GM21390 (cell line): ENCODE data around the gene KIF26A.
"Not testable (repeated sequence)": the region's sequence is repeated elsewhere in the genome, so short reads cannot be mapped to it uniquely, and the experiment has no call there.

Experiments used
- ATAC-seq: cut with Tn5 transposase; IDR thresholded peaks from one replicate; pipeline ENCODE4 v1.9.1; 2021; ENCODE audit not compliant: unreplicated experiment

Gene KIF26A

DNA sequence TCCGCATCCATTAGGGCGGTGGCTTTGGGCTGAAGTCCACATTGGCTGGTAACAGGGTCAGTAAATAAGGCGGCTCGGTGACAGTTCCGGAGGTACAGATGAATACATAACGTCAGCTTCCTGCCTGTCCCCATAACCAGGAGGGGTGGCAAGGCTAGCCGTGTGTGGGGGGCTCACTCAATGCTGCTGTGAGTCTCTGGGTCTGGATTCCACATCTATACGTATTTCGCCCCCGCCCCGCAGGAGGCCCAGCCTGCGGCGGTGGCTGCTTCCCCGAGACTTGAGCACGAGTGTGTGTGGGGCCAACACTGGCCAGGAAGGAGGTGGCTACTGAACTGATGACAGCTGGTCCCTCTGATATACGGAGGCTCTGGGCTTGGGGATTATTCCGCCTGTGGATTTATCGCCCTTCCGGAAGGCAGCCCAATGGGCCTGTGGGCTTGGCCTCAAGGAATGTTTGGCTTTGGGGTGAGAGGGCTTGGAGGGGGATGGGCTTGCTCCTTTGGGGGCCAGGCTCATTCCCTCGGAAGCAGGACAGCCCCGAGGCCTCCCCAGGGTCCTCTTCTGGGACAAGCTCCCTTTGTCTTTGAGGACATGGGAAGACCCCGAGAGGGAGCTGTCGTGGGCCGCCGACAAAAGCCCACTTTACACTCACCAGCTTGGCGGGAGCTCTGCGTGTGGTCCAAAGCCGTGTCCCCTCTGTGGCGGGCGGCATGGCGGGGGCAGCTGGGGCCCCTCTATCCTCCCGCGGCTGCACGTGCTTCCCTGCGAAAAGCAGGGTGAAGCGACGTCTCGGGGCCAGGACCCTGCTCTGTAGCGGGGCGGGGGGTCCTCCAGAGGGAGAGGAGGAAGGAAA is 82.1 kb downstream of the KIF26A start:
- ATAC-seq: no peak

DNA sequence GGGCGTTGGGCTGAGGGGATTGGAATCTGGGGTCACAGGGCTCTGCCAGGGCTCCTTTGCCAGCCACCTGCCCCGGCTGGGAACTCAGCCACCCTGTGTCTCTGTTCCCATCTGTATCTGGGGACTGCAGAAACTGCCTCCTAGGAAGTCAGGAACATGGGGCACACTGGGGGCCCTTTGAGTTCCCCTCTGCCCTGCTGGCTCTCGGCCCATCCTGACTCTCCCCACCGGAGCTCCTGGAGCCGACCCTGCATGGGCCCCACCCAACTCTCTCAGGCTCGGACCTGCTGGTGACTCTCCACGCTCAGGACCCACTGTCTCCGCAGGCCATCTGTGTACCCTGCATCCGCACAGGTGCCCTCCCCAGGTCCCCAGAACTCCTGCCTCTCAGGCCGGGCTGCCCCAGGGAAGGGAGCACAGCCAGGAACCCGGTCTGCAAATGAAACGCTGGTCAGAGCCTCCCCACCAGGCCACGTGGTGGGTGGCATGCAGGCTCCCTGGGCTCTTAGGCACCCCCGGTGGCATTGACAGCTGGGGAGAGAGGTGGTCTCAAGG is 82.8 kb downstream of the KIF26A start:
- ATAC-seq: no peak

DNA sequence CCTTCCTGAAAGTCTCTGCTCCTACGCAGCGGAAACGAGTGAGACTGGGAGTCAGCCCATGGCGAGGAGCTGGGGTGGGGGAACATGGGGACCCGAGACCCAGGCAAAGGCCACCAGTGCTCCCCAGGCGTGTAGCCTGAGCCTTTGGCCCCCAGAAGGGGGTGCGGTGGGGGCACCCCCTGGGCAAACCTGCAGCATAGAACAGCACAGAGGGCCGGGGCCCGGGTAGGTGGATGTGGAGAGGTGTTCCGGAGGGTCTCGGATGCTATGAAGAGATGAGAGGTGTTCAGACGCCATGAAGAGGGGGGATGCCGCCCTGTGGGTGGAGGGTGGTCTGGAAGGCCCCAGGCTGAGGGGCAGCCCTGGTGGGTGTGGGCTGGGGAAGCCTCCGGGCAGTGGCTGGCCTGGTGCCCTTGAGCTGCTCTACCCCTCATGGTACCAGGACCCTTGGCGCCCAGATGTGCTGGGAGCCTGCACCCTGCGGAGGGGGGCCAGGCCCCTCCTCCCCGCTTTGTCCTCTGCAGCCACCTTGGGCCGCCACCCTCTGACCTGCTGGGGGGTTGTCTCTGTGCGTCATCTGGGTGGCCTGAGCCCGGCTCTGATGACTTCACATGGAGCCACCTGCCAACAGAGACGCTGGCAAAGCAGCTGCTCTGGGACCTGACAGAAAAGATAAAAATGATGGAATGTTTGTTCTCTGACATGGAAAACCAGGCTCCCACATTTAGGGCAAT is 83.4 kb downstream of the KIF26A start:
- no peak for ATAC-seq

DNA sequence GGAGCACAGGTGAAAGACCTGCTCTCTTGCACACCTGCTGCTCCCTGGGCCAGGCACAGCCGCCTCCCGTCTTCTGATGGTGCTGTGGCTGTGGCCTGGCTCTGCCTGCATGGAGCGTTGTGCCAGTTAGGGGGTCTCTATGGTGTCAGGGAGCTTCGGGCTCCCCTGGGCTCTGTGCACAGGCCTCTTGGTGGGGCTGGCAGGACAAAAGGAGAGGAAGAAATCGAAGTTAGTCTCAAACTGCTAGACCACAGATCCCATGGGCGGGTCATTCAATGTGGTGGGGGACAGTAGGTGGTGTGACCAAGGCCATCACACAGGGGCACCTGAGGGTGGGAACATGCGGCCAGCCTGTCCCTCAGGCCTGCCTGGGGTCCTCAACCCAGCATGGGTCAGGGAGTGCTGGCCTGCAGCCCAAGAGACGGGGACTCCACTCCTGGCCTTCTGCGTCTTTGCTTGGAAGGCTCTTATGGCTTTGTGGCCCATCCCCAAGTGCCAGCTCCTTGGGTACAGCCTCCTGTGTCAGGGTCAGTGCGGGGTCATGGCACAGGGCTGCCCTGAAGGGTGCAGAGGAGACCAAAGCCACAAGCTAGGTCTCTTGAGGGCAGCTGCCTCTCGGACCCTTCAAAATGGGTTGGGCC is 84.1 kb downstream of the KIF26A start:
- no peak for ATAC-seq

DNA sequence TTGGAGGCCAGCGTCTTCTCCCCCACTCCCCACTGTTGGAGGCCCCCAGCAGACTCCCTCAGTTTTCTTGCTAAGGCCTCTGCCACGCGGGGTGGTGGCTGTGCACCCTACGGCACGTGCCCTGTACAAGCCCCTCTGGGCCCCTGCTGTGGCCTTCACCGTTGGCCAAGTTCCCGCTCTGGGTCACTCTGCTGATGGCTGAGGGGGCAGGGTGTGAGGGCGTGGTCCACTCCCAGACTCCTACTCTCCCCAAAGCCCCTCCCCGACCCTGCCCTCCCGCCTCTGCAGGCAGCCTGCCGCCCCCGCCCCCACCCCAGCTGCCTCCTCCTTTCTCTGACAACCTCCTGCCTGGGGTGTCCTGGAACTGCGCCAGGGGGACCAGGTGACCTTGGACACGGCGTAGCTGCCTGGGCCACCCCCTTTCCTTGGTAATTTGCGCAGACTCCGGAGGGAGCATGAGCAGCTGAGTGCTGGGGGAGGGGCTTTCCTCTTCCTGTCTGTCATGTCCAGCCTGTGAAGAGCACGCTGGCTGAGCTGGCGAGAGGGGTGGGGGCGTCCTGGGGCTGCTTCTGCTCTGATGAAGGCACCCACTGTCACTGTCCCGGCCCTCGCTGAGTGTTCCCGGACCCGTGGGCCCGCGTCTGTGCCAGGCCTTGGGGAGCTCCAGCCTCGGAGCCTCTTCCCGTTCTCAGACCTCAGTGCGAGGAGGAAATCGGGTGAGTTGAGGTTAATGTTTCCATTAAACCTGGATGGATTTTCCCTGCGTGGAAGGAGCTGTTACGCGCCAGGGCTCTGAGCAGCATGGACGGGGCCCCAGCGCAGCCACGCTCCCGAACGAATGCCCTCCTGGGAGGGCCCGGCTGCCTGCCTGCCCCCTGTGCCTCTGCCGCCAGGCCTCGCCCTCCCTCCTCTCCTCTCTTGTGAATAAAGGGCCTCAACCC is 85.0 kb downstream of the KIF26A start:
- no peak for ATAC-seq

DNA sequence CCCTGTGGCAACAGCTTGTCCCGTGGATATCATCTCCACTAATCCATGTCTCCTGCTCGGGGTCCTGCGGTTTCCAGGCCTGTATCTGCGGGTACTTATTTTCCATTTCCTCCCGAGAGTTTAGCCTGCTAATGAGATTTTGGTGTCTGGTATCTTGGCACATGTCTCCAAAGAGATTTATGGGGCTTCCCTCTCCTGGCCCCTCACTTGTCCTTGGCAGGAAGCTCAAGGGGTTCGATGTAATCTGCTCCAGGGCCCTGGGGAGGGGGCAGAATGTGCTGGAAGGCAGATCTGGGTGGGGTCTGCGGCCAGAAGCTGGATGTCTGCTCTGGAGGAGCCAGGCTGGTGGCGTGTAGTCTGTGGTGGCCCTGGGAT is 85.7 kb downstream of the KIF26A start:
- ATAC-seq: no peak

DNA sequence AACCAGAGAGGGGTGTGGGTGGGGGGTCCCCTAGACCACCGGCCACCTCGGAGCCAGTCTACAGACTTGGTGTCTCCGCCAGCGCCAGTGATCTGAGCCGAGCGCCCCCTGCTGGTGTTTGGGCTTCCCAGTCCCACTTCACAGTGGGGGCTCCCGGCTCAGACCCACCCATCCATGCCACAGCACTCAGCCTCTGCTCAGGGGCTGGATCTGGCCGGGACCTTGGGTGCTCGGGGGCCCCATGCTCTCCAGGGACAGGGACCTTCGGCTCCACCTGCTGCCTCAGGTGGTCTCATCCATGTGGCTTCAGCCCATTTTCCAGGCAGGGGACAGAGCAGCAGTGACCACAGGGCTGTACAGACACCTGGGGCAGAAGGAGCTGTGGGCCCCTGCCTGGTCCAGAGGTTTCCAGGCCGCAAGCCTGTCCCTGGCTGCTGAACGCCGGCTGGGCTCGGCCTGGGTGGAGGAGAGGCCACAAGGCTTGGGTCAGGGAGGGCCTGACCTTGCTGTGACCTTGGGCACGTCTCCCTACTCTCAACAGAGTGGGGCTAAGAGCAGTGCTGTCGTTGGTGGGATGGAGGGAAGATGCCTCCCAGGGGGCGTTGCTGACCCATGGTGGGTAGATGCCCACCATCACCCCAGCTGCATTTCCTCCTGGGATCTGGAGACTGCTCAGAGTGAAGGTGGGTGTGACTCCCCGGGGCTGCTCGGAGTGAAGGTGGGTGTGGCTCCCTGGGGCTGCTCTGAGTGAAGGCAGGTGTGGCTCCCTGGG is 86.3 kb downstream of the KIF26A start:
- ATAC-seq: no peak

DNA sequence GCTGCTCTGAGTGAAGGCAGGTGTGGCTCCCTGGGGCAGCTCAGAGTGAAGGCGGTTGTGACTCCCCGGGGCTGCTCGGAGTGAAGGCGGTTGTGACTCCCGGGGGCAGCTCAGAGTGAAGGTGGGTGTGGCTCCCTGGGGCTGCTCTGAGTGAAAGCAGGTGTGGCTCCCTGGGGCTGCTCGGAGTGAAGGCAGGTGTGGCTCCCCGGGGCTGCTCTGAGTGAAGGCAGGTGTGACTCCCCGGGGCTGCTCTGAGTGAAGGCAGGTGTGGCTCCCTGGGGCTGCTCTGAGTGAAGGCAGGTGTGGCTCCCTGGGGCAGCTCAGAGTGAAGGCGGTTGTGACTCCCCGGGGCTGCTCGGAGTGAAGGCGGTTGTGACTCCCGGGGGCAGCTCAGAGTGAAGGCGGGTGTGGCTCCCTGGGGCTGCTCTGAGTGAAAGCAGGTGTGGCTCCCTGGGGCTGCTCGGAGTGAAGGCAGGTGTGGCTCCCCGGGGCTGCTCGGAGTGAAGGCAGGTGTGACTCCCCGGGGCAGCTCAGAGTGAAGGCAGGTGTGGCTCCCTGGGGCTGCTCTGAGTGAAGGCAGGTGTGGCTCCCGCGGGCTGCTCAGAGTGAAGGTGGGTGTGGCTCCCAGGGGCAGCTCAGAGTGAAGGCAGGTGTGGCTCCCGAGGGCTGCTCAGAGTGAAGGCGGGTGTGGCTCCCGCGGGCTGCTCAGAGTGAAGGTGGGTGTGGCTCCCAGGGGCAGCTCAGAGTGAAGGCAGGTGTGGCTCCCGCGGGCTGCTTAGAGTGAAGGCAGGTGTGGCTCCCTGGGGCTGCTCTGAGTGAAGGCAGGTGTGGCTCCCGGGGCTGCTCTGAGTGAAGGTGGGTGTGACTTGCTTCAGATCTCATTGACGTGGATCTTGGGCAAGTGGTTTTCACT is 87.1 kb downstream of the KIF26A start:
- not testable (repeated sequence) for ATAC-seq

DNA sequence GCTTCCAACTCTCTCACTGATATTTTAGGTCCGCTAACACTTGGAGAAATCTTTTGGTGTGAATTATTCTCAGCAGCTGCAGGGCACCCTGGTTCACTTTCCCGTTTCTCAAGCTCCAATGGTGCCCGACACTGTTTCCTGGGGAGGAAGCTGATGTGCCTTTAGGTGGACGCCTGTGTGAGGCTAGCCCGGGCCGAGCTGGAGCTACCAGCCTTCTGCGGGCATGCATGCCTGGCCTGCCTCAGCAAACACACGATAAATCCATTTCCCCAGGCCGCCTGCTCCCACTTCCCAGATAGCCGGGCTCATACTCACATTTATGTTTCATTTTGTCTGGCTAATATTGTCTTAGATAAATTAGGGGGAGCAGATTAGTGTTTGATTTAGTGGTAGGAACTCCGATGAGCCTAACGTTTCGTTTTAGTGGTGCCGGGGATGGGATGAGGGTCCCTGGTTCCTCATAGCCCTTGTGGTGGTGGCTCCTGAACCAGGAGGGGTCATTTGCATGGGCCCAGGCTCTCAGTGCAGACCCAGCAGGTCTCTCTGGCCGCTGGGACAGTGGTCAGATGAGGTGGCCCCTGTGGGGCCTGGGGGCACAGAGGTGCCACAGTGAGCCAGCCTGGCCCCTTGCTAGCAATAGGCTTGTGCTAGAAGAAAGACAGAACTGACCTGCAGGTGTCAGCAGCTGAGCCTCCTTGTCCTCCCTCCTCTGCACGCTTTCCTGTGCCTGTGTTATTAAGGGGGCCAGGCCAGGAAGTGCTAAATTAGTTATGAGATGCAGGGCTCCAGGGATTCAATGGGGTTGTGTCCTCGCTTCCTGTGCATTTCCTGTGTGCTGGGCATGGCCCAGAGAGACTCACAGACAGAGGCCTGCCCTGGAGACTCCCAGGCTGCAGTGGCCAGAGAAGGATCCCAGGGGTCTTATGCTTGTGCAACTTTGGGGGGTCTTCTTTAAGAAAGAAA is 88.3 kb downstream of the KIF26A start:
- ATAC-seq: no peak

DNA sequence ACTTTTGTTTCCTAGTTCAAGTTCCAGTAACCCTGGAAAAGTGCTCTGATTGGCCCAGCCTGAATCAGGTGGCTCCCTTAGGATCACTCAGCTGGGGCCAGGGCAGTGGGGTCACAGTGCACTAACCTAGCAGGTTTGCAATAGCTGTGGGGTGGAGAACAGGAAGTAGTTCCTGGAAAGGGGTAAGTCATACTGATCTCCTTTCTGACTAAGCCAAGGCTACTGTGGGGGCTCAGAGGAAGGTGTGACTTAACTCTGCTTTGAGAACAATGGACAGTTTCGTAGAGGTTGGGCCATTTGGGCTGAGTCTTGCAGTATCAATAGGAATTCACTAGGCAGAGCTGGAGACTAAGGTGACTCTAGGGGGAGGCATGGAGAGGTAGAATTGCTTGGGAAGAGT is 89.4 kb downstream of the KIF26A start:
- ATAC-seq: no peak

DNA sequence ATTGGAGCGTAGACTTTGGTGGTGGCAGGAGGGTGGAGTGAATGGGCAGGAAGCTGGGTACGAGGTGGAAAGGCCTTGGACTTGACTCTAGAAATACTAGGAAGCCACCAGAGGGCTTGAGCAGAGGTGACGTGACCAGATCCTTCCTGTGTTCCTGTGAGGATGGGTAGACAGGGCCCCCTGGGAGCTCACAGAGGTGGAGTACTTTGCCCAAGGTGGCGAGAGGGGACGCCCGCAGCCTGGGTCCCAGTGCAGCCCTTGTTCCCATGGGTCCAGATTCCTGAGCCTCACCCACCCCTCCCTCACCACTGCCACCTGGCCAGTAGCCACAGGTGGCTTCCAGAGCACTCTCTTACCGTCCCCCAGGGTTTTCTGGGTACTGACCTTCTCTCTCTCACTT is 89.8 kb downstream of the KIF26A start:
- no peak for ATAC-seq

DNA sequence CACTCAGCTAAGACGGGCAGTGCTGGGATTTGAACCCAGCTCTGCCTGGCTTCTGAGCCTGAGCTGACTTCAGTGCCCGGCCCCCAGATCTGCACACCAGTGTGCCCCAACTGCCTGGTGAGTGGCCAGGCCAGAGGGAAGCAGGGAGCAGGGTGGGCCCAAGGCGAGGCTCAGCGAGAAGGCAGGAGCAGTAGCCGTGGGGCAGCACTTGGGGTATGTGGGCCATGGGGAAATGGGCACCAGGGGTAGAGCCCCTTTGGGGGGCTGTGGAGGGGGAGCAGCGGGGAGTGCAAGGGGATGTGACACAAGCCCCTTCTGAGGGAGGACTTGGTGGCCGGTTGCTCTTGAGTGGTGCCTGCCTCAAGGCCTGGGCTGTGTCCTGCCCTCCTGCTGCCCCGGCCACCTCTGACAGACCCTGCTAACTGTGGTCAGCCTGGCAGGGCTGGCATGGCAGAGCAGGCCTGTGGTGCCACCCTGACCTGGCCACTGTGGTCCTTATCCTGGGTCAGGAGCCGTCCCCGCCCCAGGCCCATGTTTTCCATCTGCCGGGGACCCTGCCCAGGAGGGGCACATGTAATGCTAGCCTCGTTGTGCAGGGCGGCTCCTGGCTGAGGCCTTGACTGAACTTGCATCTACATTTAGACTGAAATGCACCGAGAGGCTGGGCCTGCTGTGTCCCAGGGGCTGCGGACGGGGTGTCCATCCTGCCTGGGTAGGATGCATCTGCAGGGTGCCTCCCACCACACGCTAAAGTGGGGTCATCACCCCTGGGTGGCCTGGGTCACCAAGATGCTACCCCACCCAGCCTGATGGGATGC is 90.5 kb downstream of the KIF26A start:
- no peak for ATAC-seq

DNA sequence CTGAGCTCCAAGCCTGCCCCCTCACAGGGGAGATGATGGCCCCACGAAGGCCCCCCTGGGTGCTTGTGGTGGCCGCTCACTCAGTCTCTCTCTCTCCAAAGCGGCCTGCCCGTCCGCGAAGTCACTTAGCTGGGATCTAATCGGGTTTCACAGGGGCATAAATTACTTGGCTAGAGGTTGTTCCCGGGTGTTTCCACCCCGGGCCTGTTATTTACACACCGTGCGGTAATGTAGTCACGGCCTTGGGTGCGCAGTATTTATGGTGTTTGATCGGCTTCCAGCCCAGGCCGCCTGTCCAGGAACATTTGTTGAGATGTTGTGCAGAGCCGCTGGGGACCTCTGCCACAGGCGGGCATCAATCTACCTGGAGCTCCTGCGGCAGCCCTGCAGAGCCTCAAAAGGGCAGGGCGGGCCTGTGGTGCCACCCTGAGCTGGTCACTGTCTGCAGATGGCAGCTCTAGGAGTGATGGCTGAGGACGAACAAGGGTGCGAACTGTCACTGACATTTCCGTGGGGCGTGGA is 91.2 kb downstream of the KIF26A start:
- no peak for ATAC-seq

DNA sequence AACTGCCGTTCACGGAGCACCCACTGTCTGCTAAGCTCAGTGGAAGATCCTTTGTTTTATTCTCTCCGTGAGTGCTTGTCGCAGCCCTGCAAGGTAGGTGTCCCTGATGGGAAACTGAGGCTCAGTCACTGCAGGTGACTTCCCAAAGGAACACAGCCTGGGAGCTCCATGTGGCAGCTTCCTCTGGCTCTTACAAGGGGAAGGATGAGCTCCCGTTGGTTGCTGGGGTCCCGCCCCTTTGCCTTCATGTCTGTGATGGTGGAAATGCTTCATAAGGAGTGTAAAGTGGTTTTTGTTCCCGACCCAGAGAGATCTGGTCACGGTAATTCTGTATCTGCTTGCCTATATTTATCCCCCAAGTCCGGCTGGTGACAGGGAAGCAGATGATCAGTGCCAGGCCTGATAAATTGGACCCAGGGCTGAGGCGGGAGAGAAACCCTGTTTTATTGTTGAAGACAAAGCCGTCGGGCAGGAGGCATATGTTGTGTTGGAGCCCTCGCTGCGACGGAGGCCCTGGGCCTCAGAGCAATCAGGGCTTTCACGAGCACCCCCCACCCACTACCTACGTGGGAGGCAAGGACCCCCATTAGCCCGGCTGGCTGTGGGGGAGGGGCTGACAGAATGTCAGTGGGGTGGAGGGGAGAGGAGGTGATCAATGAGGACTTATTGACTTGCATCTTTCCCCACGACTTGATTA is 91.9 kb downstream of the KIF26A start:
- ATAC-seq: no peak
